PC-3 (cell line): ENCODE measurements around the gene METTL27. TPM values are rescaled to one million over a fixed set of nuclear protein-coding genes. Genes with fewer than 3 reads are reported as not detected.

ENCODE experiments used
- ATAC-seq: fragments of 200-7000 bp; cut with Tn5 transposase; 2 replicates; pipeline ENCODE4 v1.9.1; 2020; ENCODE audit warnings: mild to moderate bottlenecking, moderate library complexity
- BruUV-seq: library from RNA; stranded (reverse); fragments of 400-500 nt; replicated peaks from 2 replicates; lab custom pipeline; 2021; lab: Mats Ljungman, UMichigan
- CTCF ChIA-PET: fragments of 300-600 bp; sonication (Branson Sonifier 250); formaldehyde crosslinking; loops from one replicate; lab custom pipeline; 2022; ENCODE audit warnings: antibody characterized with exemption; lab: Charles Lee
- POLR2A ChIA-PET: fragments of 300-600 bp; sonication (Branson Sonifier 250); formaldehyde crosslinking; loops from one replicate; lab custom pipeline; 2022; ENCODE audit warnings: antibody characterized with exemption; ENCODE audit not compliant: unreplicated experiment; lab: Charles Lee
- DNase-seq: peaks from one replicate; pipeline ENCODE4 v3.0.0-alpha.2; 2015
- H2AFZ ChIP-seq: fragments of 300-600 bp; sonication (generic); 2 replicates; pipeline ENCODE4 v1.6.0; 2016; ENCODE audit warnings: antibody characterized with exemption, low read length
- H3F3A ChIP-seq: fragments of 300-600 bp; sonication (generic); one replicate; pipeline ENCODE4 v1.6.0; 2017; ENCODE audit warnings: antibody characterized with exemption, low read length, control low read depth, mild to moderate bottlenecking; ENCODE audit not compliant: unreplicated experiment
- H3K27ac ChIP-seq: fragments of 300-600 bp; sonication (generic); 2 replicates; pipeline ENCODE4 v1.5.1; 2016; ENCODE audit warnings: mild to moderate bottlenecking, low read length
- H3K27me3 ChIP-seq: fragments of 300-600 bp; sonication (generic); 2 replicates; pipeline ENCODE4 v1.6.1; 2016; ENCODE audit warnings: low read length, mixed read lengths
- H3K36me3 ChIP-seq: fragments of 300-600 bp; sonication (generic); 2 replicates; pipeline ENCODE4 v1.6.1; 2016; ENCODE audit warnings: low read depth, mixed run types, low read length, mixed read lengths
- H3K4me1 ChIP-seq: fragments of 300-600 bp; sonication (generic); 2 replicates; pipeline ENCODE4 v1.5.1; 2016; ENCODE audit warnings: low read length; ENCODE audit not compliant: insufficient read depth
- H3K4me2 ChIP-seq: fragments of 300-600 bp; sonication (generic); 2 replicates; pipeline ENCODE4 v1.6.0; 2016; ENCODE audit warnings: low read length
- H3K4me3 ChIP-seq: fragments of 300-600 bp; sonication (generic); 2 replicates; pipeline ENCODE4 v1.5.1; 2016; ENCODE audit warnings: mild to moderate bottlenecking, low read length, mixed read lengths
- H3K79me2 ChIP-seq: fragments of 300-600 bp; sonication (generic); 2 replicates; pipeline ENCODE4 v1.6.1; 2017; ENCODE audit warnings: low read length, mixed read lengths
- H3K9ac ChIP-seq: fragments of 300-600 bp; sonication (generic); 2 replicates; pipeline ENCODE4 v1.6.0; 2016; ENCODE audit warnings: mild to moderate bottlenecking, low read length
- H3K9me2 ChIP-seq: fragments of 300-600 bp; sonication (generic); replicated peaks from 2 replicates; pipeline ENCODE4 v1.6.1; 2016; ENCODE audit warnings: mixed run types, low read length, mixed read lengths
- H3K9me3 ChIP-seq: fragments of 300-600 bp; sonication (generic); 2 replicates; pipeline ENCODE4 v1.6.1; 2016; ENCODE audit warnings: low read length, mixed read lengths
- H4K20me1 ChIP-seq: fragments of 300-600 bp; sonication (generic); 2 replicates; pipeline ENCODE4 v1.6.1; 2016; ENCODE audit warnings: low read length, mixed read lengths
- CTCF ChIP-seq: fragments of 300-600 bp; sonication (generic); conservative IDR thresholded peaks from 2 replicates; pipeline ENCODE4 v1.5.1; 2017; ENCODE audit warnings: antibody characterized with exemption, low read depth, mild to moderate bottlenecking, low read length
- EZH2 ChIP-seq: fragments of 300-600 bp; sonication (generic); IDR thresholded peaks from one replicate; pipeline ENCODE4 v1.6.1; 2017; ENCODE audit warnings: antibody characterized with exemption, mild to moderate bottlenecking, low read length; ENCODE audit not compliant: unreplicated experiment
- EZH2phosphoT487 ChIP-seq: fragments of 300-600 bp; sonication (generic); IDR thresholded peaks from 2 replicates; pipeline ENCODE4 v1.6.1; 2018; ENCODE audit warnings: mild to moderate bottlenecking, antibody characterized with exemption, low read length, borderline replicate concordance
- intact Hi-C: fragments of 100-400 bp; cut with micrococcal nuclease; formaldehyde crosslinking; loops from 2 replicates; pipeline ENCODE4 v1.9.0; 2023
- total RNA-seq: library from RNA; depleted of rRNA; stranded (reverse); fragments of >200 nt; gene quantifications from 2 replicates; pipeline ENCODE4 v1.2.3, GENCODE V29; 2014

Gene METTL27
- total RNA-seq, 1 experiment from 2014 or later: 3.3 TPM

GRCh38 chr7:73817121-73817520 lies 25.2 kb downstream of the METTL27 start:
- DNase-seq: no peak
- intact Hi-C loops: no loop called here
- Histone ChIP-seq H4K20me1 (no peaks in the 10 kb centered on the region), H3K79me2 (no peaks in the 10 kb centered on the region), H3K9me3 (no peaks in the 10 kb centered on the region), H3F3A (no peaks in the 10 kb centered on the region), H3K4me3 (no peak overlapping the region), H2AFZ (no peak overlapping the region), H3K27me3 (no peaks in the 10 kb centered on the region), H3K36me3 (no peaks in the 10 kb centered on the region), H3K27ac (no peak overlapping the region), H3K9ac (no peak overlapping the region), H3K4me1 (peaks cover 9% of the 10 kb centered on the region), H3K9me2 (no peaks in the 10 kb centered on the region), H3K4me2 (no peak overlapping the region)
- ATAC-seq: no peak
- no TSS peak for BruUV-seq
- TF ChIP-seq CTCF (no peak), EZH2 (no peak), EZH2phosphoT487 (no peak)
- ChIA-PET CTCF (no interaction called here), POLR2A (no interaction called here)

GRCh38 chr7:73815436-73815835 lies 26.9 kb downstream of the METTL27 start:
- TF ChIP-seq EZH2 (no peak), EZH2phosphoT487 (no peak), CTCF (no peak)
- POLR2A ChIA-PET: no interaction called here
- ATAC-seq: no peak
- Histone ChIP-seq H3F3A (no peaks in the 10 kb centered on the region), H3K4me2 (no peak overlapping the region), H3K4me1 (no peaks in the 10 kb centered on the region), H3K36me3 (no peaks in the 10 kb centered on the region), H2AFZ (no peak overlapping the region), H3K27ac (no peak overlapping the region), H3K79me2 (no peaks in the 10 kb centered on the region), H3K9me3 (no peaks in the 10 kb centered on the region), H3K9ac (no peak overlapping the region), H4K20me1 (no peaks in the 10 kb centered on the region), H3K27me3 (no peaks in the 10 kb centered on the region), H3K9me2 (no peaks in the 10 kb centered on the region), H3K4me3 (no peak overlapping the region)
- CTCF ChIA-PET: no interaction called here
- no peak for DNase-seq
- intact Hi-C loops: no loop called here
- BruUV-seq: no TSS peak

- H3K4me1 ChIP-seq: peaks cover 6% of the 10 kb centered on the region
- H3F3A ChIP-seq: no peaks in the 10 kb centered on the region
- no peaks in the 10 kb centered on the region for H3K9me3 ChIP-seq
- no peak overlapping the region for H3K9ac ChIP-seq
- DNase-seq: no peak
- H3K9me2 ChIP-seq: no peaks in the 10 kb centered on the region
- H3K27me3 ChIP-seq: no peaks in the 10 kb centered on the region
- H3K27ac ChIP-seq: no peak overlapping the region
- H3K36me3 ChIP-seq: no peaks in the 10 kb centered on the region
- POLR2A ChIA-PET: no interaction called here
- CTCF ChIA-PET: no interaction called here
- ATAC-seq: no peak
- TF ChIP-seq EZH2: no peak
- no peak for TF ChIP-seq CTCF
- TF ChIP-seq EZH2phosphoT487: no peak
- H3K79me2 ChIP-seq: no peaks in the 10 kb centered on the region
- no peaks in the 10 kb centered on the region for H4K20me1 ChIP-seq
- H3K4me3 ChIP-seq: no peak overlapping the region
- BruUV-seq: no TSS peak
- no peak overlapping the region for H2AFZ ChIP-seq
- intact Hi-C loops: no loop called here
- H3K4me2 ChIP-seq: no peak overlapping the region
These were observed 29.3 kb downstream of the METTL27 start for GRCh38 chr7:73812996-73813395.
